Eye (tissue), 1 donor: ENCODE data around the gene PAK2.
"Not testable (repeated sequence)": the region's sequence is repeated elsewhere in the genome, so short reads cannot be mapped to it uniquely, and the experiment has no call there.

Experiments
- DNase-seq: peaks from one replicate; pipeline ENCODE4 v3.0.0-alpha.2; 2015

The PAK2 gene

DNA sequence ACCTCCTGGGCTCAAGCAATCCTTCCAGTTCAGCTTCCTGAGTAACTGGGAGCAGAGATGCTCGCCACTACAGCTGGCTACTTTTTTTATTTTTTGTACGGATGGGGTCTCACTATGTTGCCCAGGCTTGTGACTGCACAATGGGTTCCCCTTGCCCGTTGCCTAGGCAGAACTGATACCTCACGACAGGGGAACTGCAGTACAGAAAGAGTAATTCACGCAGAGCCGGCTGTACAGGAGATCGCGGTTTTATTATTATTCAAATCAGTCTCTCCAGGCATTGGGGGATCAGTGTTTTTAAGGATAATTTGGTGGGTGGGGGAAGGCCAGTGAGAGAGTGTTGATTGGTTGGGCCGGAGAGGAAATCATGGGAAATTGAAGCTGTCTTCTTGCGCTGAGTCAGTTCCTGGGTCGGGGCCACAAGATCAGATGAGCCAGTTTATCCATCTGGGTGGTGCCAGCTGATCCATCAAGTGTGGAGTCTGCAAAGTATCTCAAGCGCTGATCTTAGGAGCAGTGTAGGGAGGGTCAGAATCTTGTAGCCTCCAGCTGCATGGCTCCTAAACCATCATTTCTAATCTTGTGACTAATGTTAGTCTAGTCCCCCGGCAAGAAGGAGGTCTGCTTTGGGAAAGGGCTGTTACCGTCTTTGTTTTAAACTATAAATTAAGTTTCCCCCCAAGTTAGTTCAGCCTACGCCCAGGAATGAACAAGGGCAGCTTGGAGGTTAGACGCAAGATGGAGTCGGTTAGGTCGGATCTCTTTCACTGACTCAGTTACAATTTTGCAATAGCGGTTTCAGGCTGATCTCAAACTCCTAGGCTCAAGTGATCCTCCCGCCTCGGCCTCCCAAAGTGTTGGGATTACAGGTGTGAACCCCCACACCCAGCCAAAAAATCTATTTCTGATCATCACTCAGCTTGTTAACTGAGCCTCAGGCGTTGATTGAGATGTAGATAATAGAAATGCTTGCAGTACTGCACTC is 104.9 kb downstream of the PAK2 start:
- not testable (repeated sequence) for DNase-seq

DNA sequence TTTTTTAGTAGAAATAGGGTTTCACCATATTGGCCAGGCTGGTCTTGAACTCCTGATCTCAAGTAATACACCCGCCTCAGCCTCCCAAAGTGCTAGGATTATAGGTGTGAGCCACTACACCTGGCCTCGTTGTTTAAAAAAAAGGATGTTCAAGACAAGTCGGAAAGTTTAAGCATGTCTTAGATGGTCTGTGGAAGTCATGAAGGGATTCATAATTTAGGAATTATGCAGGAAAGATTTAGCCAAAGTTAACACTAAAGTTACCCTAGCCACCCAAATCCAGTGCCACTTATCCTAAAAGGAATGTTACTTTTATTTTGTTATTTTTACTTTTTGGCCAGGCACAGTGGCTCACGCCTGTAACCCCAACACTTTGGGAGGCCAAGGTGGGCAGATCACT is 108.7 kb downstream of the PAK2 start:
- not testable (repeated sequence) for DNase-seq

DNA sequence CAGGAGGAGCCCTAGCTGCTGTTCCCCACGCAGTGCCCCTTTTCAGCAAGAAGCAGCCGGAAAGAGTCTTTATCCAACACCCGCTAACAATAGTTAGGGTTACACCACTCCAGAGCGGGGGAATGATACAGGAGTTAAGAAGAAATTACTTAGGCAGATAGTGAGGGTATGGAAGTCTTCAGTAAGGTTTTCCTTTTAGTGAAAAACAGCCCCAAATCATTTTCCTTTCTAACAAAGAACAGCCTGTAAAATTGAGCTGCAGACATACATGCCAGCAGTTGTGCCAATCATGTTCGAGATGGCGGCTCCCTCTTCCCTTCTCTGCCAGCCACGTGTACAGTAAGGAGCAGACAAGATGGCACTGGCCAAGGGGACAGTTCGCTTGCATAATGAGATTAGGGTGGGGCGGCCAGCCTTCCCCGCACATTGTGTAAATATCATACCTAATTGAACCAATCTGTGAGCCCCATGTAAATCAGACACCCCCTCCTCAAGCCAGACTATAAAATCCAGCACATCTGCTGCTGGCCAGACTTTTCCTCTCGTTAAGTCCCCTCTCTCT is 109.6 kb downstream of the PAK2 start:
- no peak for DNase-seq

DNA sequence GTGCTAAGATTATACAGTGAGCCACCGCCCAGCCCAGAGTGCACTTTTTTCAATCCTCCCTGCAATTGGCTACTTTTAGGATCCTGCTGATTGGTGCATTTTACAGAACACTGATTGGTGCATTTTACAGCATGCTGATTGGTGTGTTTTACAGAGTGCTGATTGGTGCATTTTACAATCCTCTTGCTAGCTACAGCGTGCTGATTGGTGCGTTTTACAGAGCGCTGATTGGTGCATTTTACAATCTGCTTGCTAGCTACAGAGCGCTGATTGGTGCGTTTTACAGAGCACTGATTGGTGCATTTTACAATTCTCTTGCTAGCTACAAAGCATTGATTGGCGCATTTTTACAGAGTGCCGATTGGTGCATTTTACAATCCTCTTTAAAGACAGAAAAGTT is 123.3 kb downstream of the PAK2 start:
- not testable (repeated sequence) for DNase-seq

DNA sequence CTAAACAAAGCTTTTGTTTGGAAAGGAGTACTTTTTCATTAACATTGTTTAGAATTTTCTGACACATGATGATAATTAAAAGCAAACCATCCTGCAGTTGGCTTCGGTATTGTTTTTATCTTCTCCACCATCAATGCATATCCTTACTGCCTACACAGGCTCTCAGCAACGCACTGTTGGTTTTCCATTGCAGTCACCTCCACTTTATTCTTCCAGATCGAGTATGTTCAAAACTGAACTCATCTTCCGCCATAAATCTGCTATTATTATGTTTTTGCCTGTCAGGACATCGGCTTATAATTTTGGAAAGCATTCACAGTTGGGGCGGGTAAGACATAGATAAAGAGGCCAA is 127.5 kb downstream of the PAK2 start:
- DNase-seq, result no peak

DNA sequence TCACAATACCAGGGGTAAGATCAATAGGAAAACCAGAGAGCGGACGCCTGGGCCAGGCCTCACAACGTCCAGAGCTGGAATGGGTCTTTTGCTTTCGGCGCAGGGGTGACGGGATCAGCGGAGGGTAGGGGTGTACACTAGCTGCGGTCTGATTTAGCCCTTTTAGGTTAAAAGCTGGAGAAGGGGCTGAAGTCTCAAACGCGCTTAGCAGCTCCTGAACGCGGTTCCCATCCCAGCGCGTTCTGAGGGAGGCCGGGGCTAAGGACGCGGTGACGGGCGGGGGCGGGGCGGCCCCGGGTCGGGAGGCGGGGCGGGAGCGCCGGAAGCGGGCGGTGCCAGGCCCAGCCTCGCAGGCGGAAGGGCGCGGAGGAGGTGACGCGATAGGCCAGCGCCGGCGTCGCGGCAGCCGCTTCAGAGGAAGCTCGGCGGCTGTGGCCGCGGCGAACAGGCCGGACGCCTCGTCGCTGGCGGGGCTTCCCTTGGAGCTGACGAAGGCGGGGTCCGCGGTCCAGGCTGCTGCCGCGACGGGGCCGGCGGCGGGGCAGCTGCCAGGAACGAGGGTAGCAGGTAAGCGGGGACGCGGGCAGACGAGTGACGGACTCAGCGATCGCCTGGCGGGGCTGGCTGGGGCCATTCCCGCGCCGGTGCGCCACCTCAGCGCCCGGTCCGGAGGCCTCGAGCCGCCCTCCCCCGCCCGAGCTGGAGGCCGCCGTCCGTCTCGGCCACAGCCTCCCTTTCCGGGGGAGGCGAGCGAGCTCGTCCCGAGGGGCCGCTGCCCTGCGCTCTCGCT is 128.0 kb downstream of the PAK2 start, which contains the start of gene SENP5:
SENP5 (plus strand) TSS at position 414 of the 790 bp plus-strand sequence. CDS start 17,262 bp downstream, outside the sequence.
- peak; percentile 97 for DNase-seq

DNA sequence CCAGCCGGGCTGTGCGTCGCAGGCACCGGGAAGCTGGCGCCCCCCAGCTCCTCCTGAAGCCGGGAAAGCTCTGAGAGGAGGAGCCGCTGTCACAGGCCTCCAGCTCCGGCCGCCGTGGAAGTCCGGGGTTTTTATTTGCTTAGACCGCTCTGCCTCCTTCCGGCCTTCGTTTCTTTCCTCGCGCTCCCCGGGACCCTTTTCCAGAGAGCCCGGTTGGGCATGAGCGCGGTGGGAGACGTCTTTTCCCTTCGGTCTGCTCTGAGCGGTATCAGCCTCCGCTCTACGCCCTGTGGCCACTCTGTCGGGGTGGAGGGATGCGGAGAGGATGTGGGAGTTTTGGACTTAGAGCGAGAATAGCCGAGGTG is 128.6 kb downstream of the PAK2 start:
- no peak for DNase-seq

DNA sequence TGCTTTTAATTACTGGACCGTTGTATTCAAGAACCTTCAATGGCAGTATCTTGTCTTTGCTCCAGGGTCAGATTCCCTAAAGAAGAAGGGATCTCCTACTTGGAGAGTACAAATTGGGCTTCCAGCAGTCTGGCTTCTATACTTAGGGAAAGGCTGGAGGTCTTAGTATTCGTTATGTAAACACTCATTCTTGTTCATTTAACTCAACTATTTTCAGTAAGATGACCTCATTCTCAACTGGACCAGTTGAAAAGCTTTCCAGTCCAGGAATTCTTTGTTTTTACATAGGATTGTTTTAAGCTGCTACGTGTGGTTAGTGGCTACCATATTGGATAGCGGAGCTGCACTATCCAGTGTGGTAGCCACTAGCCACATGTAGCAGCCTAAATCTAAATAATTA is 132.7 kb downstream of the PAK2 start:
- no peak for DNase-seq

DNA sequence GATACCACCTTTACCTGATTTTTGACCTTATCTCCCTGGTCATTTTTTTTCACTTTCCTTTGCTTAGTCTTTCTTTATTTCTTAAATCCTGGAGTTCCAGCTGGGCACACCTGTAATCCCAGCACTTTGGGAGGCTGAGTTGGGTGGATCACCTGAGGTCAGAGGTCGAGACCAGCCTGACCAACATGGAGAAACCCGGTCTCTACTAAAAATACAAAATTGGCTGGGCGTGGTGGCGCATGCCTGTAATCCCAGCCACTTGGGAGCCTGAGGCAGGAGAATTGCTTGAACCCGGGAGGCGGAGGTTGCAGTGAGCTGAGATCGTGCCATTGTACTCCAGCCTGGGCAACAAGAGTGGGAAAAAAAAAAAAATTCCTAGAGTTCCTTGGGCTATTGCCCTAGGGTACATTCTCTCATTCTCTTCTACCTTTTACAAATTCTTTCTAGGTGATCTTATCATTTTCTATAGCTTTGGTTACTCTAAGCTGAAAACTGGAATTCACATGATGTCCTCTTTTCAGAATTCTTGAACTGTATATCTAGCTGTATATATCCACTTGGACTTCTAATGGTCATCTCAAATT is 134.9 kb downstream of the PAK2 start:
- not testable (repeated sequence) for DNase-seq

DNA sequence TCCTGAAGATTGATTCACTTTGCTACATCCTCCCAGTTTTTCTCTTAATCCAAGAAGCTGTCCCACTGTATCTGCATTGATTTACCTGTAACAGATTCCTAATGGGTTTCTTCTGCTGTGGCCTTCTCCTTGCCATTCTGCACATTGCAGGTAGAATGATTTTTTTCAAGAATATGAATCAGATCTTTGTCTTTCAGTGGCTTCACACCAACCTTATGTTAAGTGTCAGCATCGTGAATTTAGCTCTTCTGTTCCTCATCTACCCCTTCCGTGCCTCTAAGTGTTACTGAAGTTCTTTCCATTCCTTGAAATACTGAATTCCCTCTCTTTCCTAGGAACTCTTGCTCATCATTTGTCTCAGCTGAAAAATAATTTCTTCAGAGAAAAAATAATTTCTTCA is 135.6 kb downstream of the PAK2 start:
- no peak for DNase-seq
